Heart right ventricle (tissue), 16 donors: ENCODE measurements around the gene ATP10A. TPM values are rescaled to one million over a fixed set of nuclear protein-coding genes. Genes with fewer than 3 reads are reported as not detected.

Experiments
- ATAC-seq, 8 donors: fragments of 200-7000 bp; cut with Tn5 transposase; one replicate each; pipeline ENCODE4 v1.9.1; 2020; ENCODE audit warnings: mild to moderate bottlenecking in 8 of 8, moderate library complexity in 8 of 8, moderate number of reproducible peaks in 1 of 8
- DNase-seq, 2 donors: peaks; one replicate each; pipeline ENCODE4 v3.0.0-alpha.2; 2020
- H3K27ac ChIP-seq, 10 donors: fragments of 200-600 bp; sonication (generic) in 2 of 10; one replicate each; pipeline versions ENCODE4 v1.5.0 to v1.8.0; 2020 to 2022; ENCODE audit warnings: mild to moderate bottlenecking in 3 of 10
- H3K27me3 ChIP-seq, 7 donors: fragments of 200-600 bp; one replicate each; pipeline ENCODE4 v1.8.0; 2021 to 2022; ENCODE audit warnings: mild to moderate bottlenecking in 2 of 7
- H3K36me3 ChIP-seq, 9 donors: fragments of 200-600 bp; sonication (generic) in 1 of 9; one replicate each; pipeline versions ENCODE4 v1.5.0 to v1.8.0; 2020 to 2022; ENCODE audit warnings: mild to moderate bottlenecking in 2 of 9
- H3K4me1 ChIP-seq, 9 donors: fragments of 200-600 bp; sonication (generic) in 1 of 9; one replicate each; pipeline versions ENCODE4 v1.5.0 to v1.8.0; 2020 to 2022; ENCODE audit warnings: mild to moderate bottlenecking in 4 of 9
- H3K4me3 ChIP-seq, 10 donors: fragments of 200-600 bp; sonication (generic) in 2 of 10; one replicate each; pipeline versions ENCODE4 v1.5.0 to v1.8.0; 2020 to 2022; ENCODE audit warnings: mild to moderate bottlenecking in 7 of 10, moderate library complexity in 2 of 10
- H3K9me3 ChIP-seq, 11 donors: fragments of 200-600 bp in 10 of 11; sonication (generic) in 2 of 11; one replicate each; pipeline versions ENCODE4 v1.5.0 to v1.8.0; 2013 to 2022; ENCODE audit warnings: mild to moderate bottlenecking in 2 of 11, control low read depth in 1 of 11, moderate library complexity in 1 of 11
- CTCF ChIP-seq, 9 donors: fragments of 200-600 bp; sonication (generic) in 2 of 9; IDR thresholded peaks; one replicate each; pipeline versions ENCODE4 v1.5.0 to v1.8.0; 2021 to 2022; ENCODE audit warnings: antibody characterized with exemption in 9 of 9, mild to moderate bottlenecking in 5 of 9, moderate library complexity in 1 of 9
- WGBS, 2 donors: extraction: QIAGEN DNeasy Blood & Tissue Kit; methylation state at CpG; one replicate each; pipeline ENCODE4 v1.1.7; 2013; ENCODE audit warnings: inconsistent platforms in 1 of 2; 5-methylcytosine and 5-hydroxymethylcytosine counted together
- intact Hi-C, 10 donors: fragments of 100-400 bp; cut with DNase I; formaldehyde crosslinking; loops; one replicate each; pipeline versions ENCODE4 v1.11.1 to v1.14.2; 2022
- polyA plus RNA-seq, 2 donors: library from polyadenylated mRNA; stranded (reverse); fragments of 200-250 nt; gene quantifications; one replicate each; pipeline ENCODE4 v1.2.3, GENCODE V29; 2013
- total RNA-seq, 10 donors: library from RNA; stranded (reverse); fragmentation: NEBNext Ultra II Directional in 3 of 10; extraction: Animal tissue kit (Norgen Biotek cat#: 25700) in 3 of 10; gene quantifications; one replicate each; pipeline versions ENCODE4 v1.2.1 to v1.2.4, GENCODE V29; 2021 to 2023
- donor health status: Arrhythmogenic right ventricular cardiomyopathy.
- donor health status: ischemic (EF 13 %, LVEDD 7.1; RV severe dilation, severe dysfunction).
- donor health status: healthy with polysubstance abuse.
- donor health status: DM: no; HTN: yes; CAD: no.
- donor health status: DM: no; HTN: no; CAD: no.
- donor health status: ischemic (EF 25% LVEDD 6.9; RV normal size, moderate dysfunction).
- donor health status: ischemic (EF 25% LVEDD 5.7; RV mildly dilated, moderate dysfunction).
- donor health status: healthy.
- donor health status: DM: yes; HTN: yes; CAD: no.
- donor health status: Ischemic cardiomyopathy.
- donor health status: ischemic (EF 35%, LVEDD 5.7; RV mildly dilated, moderate dysfunction).
- donor health status: nonischemic (EF 11% LVEDD 7.7; RV severe dilation, severe dysfunction).
- donor health status: DM: yes; HTN: yes; CAD: no.
- donor health status: PGD.
- donor health status: ischemic (EF 29% LVEDD 5.4; RV normal size, mild dysfunction).
- donor health status: nonischemic (EF 23%, LVEDD 6.1; RV moderate dilation, normal function).

ATP10A gene
- total and polyA plus RNA-seq, 12 donors, result 0.45 to 2.2 (median 0.89) TPM

GRCh38 chr15:25879438-25879837, 16.3 kb upstream of the ATP10A start:
- Histone ChIP-seq H3K4me3 (no peak overlapping the region), H3K36me3 (no peaks in the 10 kb centered on the region), H3K27me3 (no peaks in the 10 kb centered on the region), H3K27ac (no peak overlapping the region), H3K9me3 (no peaks in the 10 kb centered on the region), H3K4me1 (no peaks in the 10 kb centered on the region)
- intact Hi-C loops, result no loop called here
- no peak for ATAC-seq
- 84 to 86% methylated on average over 4 of the region's 4 CpGs for WGBS, 2 donors
- DNase-seq, result no peak
- no peak for TF ChIP-seq CTCF (IDR thresholded peaks at IDR 0.05)

GRCh38 chr15:25877681-25878080, 14.6 kb upstream of the ATP10A start:
- Histone ChIP-seq H3K4me3 (no peak overlapping the region), H3K36me3 (no peaks in the 10 kb centered on the region), H3K4me1 (no peaks in the 10 kb centered on the region), H3K9me3 (no peaks in the 10 kb centered on the region), H3K27me3 (peaks cover 0 to 3% (median 0%) of the 10 kb centered on the region in 7 donors), H3K27ac (no peak overlapping the region)
- no peak for ATAC-seq
- no peak for DNase-seq
- intact Hi-C loops, result no loop called here
- no peak for TF ChIP-seq CTCF (IDR thresholded peaks at IDR 0.05)
- WGBS, 2 donors, result 85 to 93% methylated on average over 7 of the region's 7 CpGs

GRCh38 chr15:25876231-25877140, 13.4 kb upstream of the ATP10A start:
- TF ChIP-seq CTCF (IDR thresholded peaks at IDR 0.05), result no peak
- intact Hi-C loops, result no loop called here
- Histone ChIP-seq H3K4me3 (no peak overlapping the region), H3K9me3 (no peaks in the 10 kb centered on the region), H3K27ac (no peak overlapping the region), H3K27me3 (peaks cover 0 to 5% (median 0%) of the 10 kb centered on the region in 7 donors), H3K36me3 (no peaks in the 10 kb centered on the region), H3K4me1 (no peaks in the 10 kb centered on the region)
- WGBS, 2 donors, result 59 to 63% methylated on average over 18 of the region's 18 CpGs
- ATAC-seq (no peak), DNase-seq (no peak)

GRCh38 chr15:25875566-25875965, 12.4 kb upstream of the ATP10A start:
- Histone ChIP-seq H3K27ac (no peak overlapping the region), H3K4me1 (no peaks in the 10 kb centered on the region), H3K27me3 (peaks cover 0 to 5% (median 0%) of the 10 kb centered on the region in 7 donors), H3K36me3 (no peaks in the 10 kb centered on the region), H3K9me3 (no peaks in the 10 kb centered on the region), H3K4me3 (no peak overlapping the region)
- no peak for TF ChIP-seq CTCF (IDR thresholded peaks at IDR 0.05)
- 85 to 90% methylated on average over 7 of the region's 7 CpGs for WGBS, 2 donors
- DNase-seq (no peak), ATAC-seq (no peak)
- intact Hi-C loops, result no loop called here
